Astrocyte (in vitro differentiated cells and primary cell): ENCODE data around the gene ZNF431. TPM values are rescaled to one million over a fixed set of nuclear protein-coding genes. Genes with fewer than 3 reads are reported as not detected.
A peak's percentile ranks its signal among the peaks of the same experiment; 100 is the strongest.

Experiments used
- DNase-seq: peaks from one replicate; pipeline ENCODE4 v3.0.0-alpha.2; 2010; ENCODE audit warnings: low read depth
- FAIRE-seq: peaks from 2 replicates; lab custom pipeline; 2011; peaks lifted over from hg19 to GRCh38; lab: Jason Lieb, UNC
- H2AFZ ChIP-seq: 2 replicates; pipeline ENCODE4 v1.6.0; 2012; ENCODE audit warnings: low read depth, low read length, inconsistent platforms
- H3K27ac ChIP-seq: 2 replicates; pipeline ENCODE4 v1.5.1; 2011; ENCODE audit warnings: low read depth, low read length, inconsistent platforms
- H3K27me3 ChIP-seq: 2 replicates; pipeline ENCODE4 v1.6.0; 2011; ENCODE audit warnings: low read length, inconsistent platforms; ENCODE audit not compliant: insufficient read depth
- H3K36me3 ChIP-seq: 2 replicates; pipeline ENCODE4 v1.5.1; 2011; ENCODE audit warnings: low read length, inconsistent platforms; ENCODE audit not compliant: insufficient read depth
- H3K4me1 ChIP-seq: 2 replicates; pipeline ENCODE4 v1.5.1; 2011; ENCODE audit warnings: low read length, inconsistent platforms; ENCODE audit not compliant: insufficient read depth
- H3K4me2 ChIP-seq: 2 replicates; pipeline ENCODE4 v1.6.0; 2012; ENCODE audit warnings: low read length, inconsistent platforms
- H3K4me3 ChIP-seq: 2 replicates; pipeline ENCODE4 v1.5.1; 2011; ENCODE audit warnings: low read depth, mild to moderate bottlenecking, low read length, inconsistent platforms; ENCODE audit not compliant: insufficient read depth
- H3K79me2 ChIP-seq: 2 replicates; pipeline ENCODE4 v1.6.0; 2012; ENCODE audit warnings: mild to moderate bottlenecking, low read length, inconsistent platforms; ENCODE audit not compliant: insufficient read depth
- H3K9ac ChIP-seq: 2 replicates; pipeline ENCODE4 v1.6.0; 2012; ENCODE audit warnings: mild to moderate bottlenecking, low read length, inconsistent platforms
- H3K9me3 ChIP-seq: 2 replicates; pipeline ENCODE4 v1.5.1; 2012; ENCODE audit warnings: low read depth, mild to moderate bottlenecking, low read length, inconsistent platforms; ENCODE audit not compliant: insufficient read depth
- H4K20me1 ChIP-seq: 2 replicates; pipeline ENCODE4 v1.6.0; 2012; ENCODE audit warnings: low read length, inconsistent platforms; ENCODE audit not compliant: insufficient read depth
- H3K27ac Mint-ChIP-seq: one replicate; pipeline ENCODE4 v1.8.0; 2021; ENCODE audit warnings: mild to moderate bottlenecking, mixed read lengths; ENCODE audit not compliant: unreplicated experiment
- H3K27me3 Mint-ChIP-seq: one replicate; pipeline ENCODE4 v1.8.0; 2021; ENCODE audit warnings: low read depth, mixed read lengths; ENCODE audit not compliant: unreplicated experiment
- H3K36me3 Mint-ChIP-seq: one replicate; pipeline ENCODE4 v1.8.0; 2021; ENCODE audit warnings: low read depth, mixed read lengths; ENCODE audit not compliant: unreplicated experiment
- H3K4me1 Mint-ChIP-seq: one replicate; pipeline ENCODE4 v1.8.0; 2021; ENCODE audit warnings: low read depth, mixed read lengths; ENCODE audit not compliant: unreplicated experiment
- H3K4me3 Mint-ChIP-seq: one replicate; pipeline ENCODE4 v1.8.0; 2021; ENCODE audit warnings: mild to moderate bottlenecking, moderate library complexity, mixed read lengths; ENCODE audit not compliant: unreplicated experiment
- H3K9me3 Mint-ChIP-seq: one replicate; pipeline ENCODE4 v1.8.0; 2021; ENCODE audit warnings: mild to moderate bottlenecking, mixed read lengths; ENCODE audit not compliant: unreplicated experiment
- EZH2 ChIP-seq: IDR thresholded peaks from 2 replicates; pipeline ENCODE4 v1.6.1; 2012; ENCODE audit warnings: mild to moderate bottlenecking, low read length, inconsistent platforms; ENCODE audit not compliant: insufficient read depth
- total RNA-seq: library from RNA; stranded (reverse); gene quantifications from 2 replicates; pipeline ENCODE4 v1.2.1, GENCODE V29; 2021
- TF ChIP-seq, protein P1 (sequence below): IDR thresholded peaks from 2 replicates; pipeline ENCODE4 v1.5.1; 2011; ENCODE audit warnings: low read depth, mild to moderate bottlenecking, inconsistent platforms, low read length, moderate library complexity; ENCODE audit not compliant: insufficient read depth

ZNF431 gene
- total RNA-seq, 1 donor from 2014 or later = 29.4 TPM

DNA sequence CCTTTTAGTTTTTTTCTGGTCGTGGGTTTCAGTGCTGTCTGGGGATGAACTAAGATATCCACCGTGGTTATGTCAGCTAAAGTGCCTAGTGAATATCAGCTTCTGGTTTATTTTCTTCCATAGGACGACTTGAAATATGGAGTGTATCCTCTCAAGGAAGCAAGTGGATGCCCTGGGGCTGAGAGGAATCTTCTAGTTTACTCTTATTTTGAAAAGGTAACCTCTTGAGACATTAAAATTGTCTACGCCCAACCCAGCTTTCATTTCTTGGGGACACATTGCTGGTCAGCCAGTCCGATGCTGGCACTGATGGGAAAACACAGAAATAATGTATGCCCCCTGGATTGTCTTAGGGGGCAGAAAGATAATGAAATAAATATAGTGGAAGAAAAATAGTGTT lies 1.6 kb downstream of the ZNF431 start:
- TF ChIP-seq, protein P1, sequence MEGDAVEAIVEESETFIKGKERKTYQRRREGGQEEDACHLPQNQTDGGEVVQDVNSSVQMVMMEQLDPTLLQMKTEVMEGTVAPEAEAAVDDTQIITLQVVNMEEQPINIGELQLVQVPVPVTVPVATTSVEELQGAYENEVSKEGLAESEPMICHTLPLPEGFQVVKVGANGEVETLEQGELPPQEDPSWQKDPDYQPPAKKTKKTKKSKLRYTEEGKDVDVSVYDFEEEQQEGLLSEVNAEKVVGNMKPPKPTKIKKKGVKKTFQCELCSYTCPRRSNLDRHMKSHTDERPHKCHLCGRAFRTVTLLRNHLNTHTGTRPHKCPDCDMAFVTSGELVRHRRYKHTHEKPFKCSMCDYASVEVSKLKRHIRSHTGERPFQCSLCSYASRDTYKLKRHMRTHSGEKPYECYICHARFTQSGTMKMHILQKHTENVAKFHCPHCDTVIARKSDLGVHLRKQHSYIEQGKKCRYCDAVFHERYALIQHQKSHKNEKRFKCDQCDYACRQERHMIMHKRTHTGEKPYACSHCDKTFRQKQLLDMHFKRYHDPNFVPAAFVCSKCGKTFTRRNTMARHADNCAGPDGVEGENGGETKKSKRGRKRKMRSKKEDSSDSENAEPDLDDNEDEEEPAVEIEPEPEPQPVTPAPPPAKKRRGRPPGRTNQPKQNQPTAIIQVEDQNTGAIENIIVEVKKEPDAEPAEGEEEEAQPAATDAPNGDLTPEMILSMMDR = no peak
- no peak for TF ChIP-seq EZH2
- H3K27me3 ChIP-seq = no peaks in the 10 kb centered on the region
- no peaks in the 10 kb centered on the region for H3K27me3 Mint-ChIP-seq
- no peak overlapping the region for H3K9ac ChIP-seq
- no peak overlapping the region for H3K4me2 ChIP-seq
- H3K36me3 Mint-ChIP-seq = peaks cover 33% of the 10 kb centered on the region
- H3K4me3 ChIP-seq = no peak overlapping the region
- no peaks in the 10 kb centered on the region for H3K9me3 Mint-ChIP-seq
- H3K4me1 ChIP-seq = no peaks in the 10 kb centered on the region
- H2AFZ ChIP-seq = no peak overlapping the region
- no peaks in the 10 kb centered on the region for H4K20me1 ChIP-seq
- peak overlapping the region; percentile 48 for H3K27ac Mint-ChIP-seq
- peak overlapping the region; percentile 99 for H3K4me3 Mint-ChIP-seq
- no peak for FAIRE-seq
- no peak for DNase-seq
- peaks cover 6% of the 10 kb centered on the region for H3K9me3 ChIP-seq
- no peak overlapping the region for H3K27ac ChIP-seq
- H3K36me3 ChIP-seq = peaks cover 14% of the 10 kb centered on the region
- peaks cover 27% of the 10 kb centered on the region for H3K79me2 ChIP-seq
- H3K4me1 Mint-ChIP-seq = peaks cover 19% of the 10 kb centered on the region

DNA sequence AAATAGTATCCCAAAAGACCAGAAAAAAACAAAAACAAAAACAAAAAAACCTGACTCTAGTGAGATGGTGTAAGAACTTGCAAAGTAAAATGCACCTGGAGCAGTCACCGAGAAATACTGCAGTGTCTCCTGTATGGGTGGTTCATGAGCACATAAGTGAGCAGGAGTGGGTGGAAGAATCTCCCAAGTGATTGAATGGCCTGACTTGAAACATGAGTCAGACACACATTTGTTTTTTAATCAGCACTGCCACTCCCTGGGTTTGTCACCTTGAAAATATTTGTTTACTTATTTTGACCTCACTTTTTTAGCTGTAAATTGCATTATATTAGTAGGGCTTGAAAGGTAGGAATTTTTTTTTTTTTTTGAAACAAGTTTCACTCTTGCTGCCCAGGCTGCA lies 2.0 kb downstream of the ZNF431 start:
- Histone ChIP-seq H3K9me3 (peaks cover 6% of the 10 kb centered on the region), H2AFZ (no peak overlapping the region), H3K27me3 (no peaks in the 10 kb centered on the region), H3K4me1 (no peaks in the 10 kb centered on the region), H3K4me2 (no peak overlapping the region), H3K4me3 (no peak overlapping the region), H3K9ac (no peak overlapping the region), H4K20me1 (no peaks in the 10 kb centered on the region), H3K36me3 (peaks cover 16% of the 10 kb centered on the region), H3K27ac (no peak overlapping the region), H3K79me2 (peaks cover 27% of the 10 kb centered on the region)
- peak overlapping the region; percentile 99 for H3K4me3 Mint-ChIP-seq
- DNase-seq (peak; percentile 10), FAIRE-seq (no peak)
- peaks cover 19% of the 10 kb centered on the region for H3K4me1 Mint-ChIP-seq
- TF ChIP-seq EZH2 = no peak
- TF ChIP-seq, protein P1 = no peak
- no peaks in the 10 kb centered on the region for H3K9me3 Mint-ChIP-seq
- peak overlapping the region; percentile 41 for H3K27ac Mint-ChIP-seq
- peaks cover 37% of the 10 kb centered on the region for H3K36me3 Mint-ChIP-seq
- H3K27me3 Mint-ChIP-seq = no peaks in the 10 kb centered on the region

DNA sequence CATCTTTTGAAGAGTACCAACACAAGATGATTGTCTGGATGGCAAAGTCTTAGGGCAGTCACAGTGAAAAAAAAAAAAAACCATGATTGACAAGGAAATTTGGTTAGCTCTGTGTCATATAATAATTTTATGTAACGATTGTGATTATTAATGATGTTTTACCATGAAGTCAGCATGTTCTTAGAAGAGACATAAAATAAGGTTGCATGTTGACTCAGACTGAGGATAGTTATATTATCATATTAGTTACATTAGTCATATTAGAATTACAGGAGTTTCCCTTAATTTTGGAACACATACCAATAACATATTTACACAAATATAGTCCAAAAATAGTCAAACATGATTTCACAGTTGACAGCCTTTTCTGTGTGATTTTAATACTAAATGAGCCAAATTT lies 5.7 kb downstream of the ZNF431 start:
- H3K4me3 ChIP-seq = no peak overlapping the region
- no peak overlapping the region for H3K27ac ChIP-seq
- H2AFZ ChIP-seq = no peak overlapping the region
- peaks cover 56% of the 10 kb centered on the region for H3K36me3 Mint-ChIP-seq
- no peak overlapping the region for H3K9ac ChIP-seq
- peaks cover 26% of the 10 kb centered on the region for H3K36me3 ChIP-seq
- no peak for FAIRE-seq
- no peaks in the 10 kb centered on the region for H3K27me3 ChIP-seq
- DNase-seq = no peak
- no peaks in the 10 kb centered on the region for H4K20me1 ChIP-seq
- no peak overlapping the region for H3K4me3 Mint-ChIP-seq
- no peaks in the 10 kb centered on the region for H3K27me3 Mint-ChIP-seq
- no peak overlapping the region for H3K4me2 ChIP-seq
- TF ChIP-seq EZH2 = no peak
- TF ChIP-seq, protein P1 = no peak
- peaks cover 23% of the 10 kb centered on the region for H3K79me2 ChIP-seq
- peaks cover 19% of the 10 kb centered on the region for H3K4me1 Mint-ChIP-seq
- H3K4me1 ChIP-seq = no peaks in the 10 kb centered on the region
- peaks cover 6% of the 10 kb centered on the region for H3K9me3 ChIP-seq
- H3K27ac Mint-ChIP-seq = no peak overlapping the region
- no peaks in the 10 kb centered on the region for H3K9me3 Mint-ChIP-seq
